WERI-Rb-1 (cell line): ENCODE measurements around the gene CALM1.

ENCODE experiments used
- DNase-seq: peaks from one replicate; pipeline ENCODE4 v3.0.0-alpha.2; 2020
- H3K27ac ChIP-seq: fragments of 250-450 bp; sonication (Bioruptor Pico); 2 replicates; pipeline ENCODE4 v1.5.1; 2020; ENCODE audit warnings: mild to moderate bottlenecking, moderate library complexity
- H3K27me3 ChIP-seq: fragments of 250-450 bp; sonication (Bioruptor Pico); 2 replicates; pipeline ENCODE4 v1.5.1; 2021; ENCODE audit warnings: mild to moderate bottlenecking, low read depth, moderate library complexity; ENCODE audit not compliant: insufficient read depth, severe bottlenecking
- H3K36me3 ChIP-seq: fragments of 250-450 bp; sonication (Bioruptor Pico); 2 replicates; pipeline ENCODE4 v1.5.1; 2020; ENCODE audit warnings: mild to moderate bottlenecking, moderate library complexity
- H3K4me3 ChIP-seq: 2 replicates; pipeline ENCODE4 v1.5.1; 2011; ENCODE audit warnings: low read depth, mild to moderate bottlenecking, control low read depth, low read length
- H3K9me3 ChIP-seq: fragments of 250-450 bp; sonication (Bioruptor Pico); 2 replicates; pipeline ENCODE4 v1.5.1; 2021; ENCODE audit warnings: mild to moderate bottlenecking, moderate library complexity; ENCODE audit not compliant: severe bottlenecking
- TF ChIP-seq, protein P1 (sequence below): IDR thresholded peaks from 2 replicates; pipeline ENCODE4 v1.5.1; 2011; ENCODE audit warnings: low read depth, mild to moderate bottlenecking, control low read depth, inconsistent platforms, low read length

CALM1 gene

GRCh38 chr14:90409209-90409730, 12.4 kb downstream of the CALM1 start:
- H3K27ac ChIP-seq: no peak overlapping the region
- DNase-seq: no peak
- TF ChIP-seq, protein P1, sequence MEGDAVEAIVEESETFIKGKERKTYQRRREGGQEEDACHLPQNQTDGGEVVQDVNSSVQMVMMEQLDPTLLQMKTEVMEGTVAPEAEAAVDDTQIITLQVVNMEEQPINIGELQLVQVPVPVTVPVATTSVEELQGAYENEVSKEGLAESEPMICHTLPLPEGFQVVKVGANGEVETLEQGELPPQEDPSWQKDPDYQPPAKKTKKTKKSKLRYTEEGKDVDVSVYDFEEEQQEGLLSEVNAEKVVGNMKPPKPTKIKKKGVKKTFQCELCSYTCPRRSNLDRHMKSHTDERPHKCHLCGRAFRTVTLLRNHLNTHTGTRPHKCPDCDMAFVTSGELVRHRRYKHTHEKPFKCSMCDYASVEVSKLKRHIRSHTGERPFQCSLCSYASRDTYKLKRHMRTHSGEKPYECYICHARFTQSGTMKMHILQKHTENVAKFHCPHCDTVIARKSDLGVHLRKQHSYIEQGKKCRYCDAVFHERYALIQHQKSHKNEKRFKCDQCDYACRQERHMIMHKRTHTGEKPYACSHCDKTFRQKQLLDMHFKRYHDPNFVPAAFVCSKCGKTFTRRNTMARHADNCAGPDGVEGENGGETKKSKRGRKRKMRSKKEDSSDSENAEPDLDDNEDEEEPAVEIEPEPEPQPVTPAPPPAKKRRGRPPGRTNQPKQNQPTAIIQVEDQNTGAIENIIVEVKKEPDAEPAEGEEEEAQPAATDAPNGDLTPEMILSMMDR: no peak
- no peaks in the 10 kb centered on the region for H3K27me3 ChIP-seq
- H3K36me3 ChIP-seq: peaks cover 10% of the 10 kb centered on the region
- H3K4me3 ChIP-seq: no peak overlapping the region
- no peaks in the 10 kb centered on the region for H3K9me3 ChIP-seq

GRCh38 chr14:90412058-90412457, 15.2 kb downstream of the CALM1 start:
- DNase-seq: no peak
- H3K4me3 ChIP-seq: no peak overlapping the region

GRCh38 chr14:90416720-90417119, 19.9 kb downstream of the CALM1 start:
- Histone ChIP-seq H3K9me3 (no peaks in the 10 kb centered on the region), H3K27me3 (no peaks in the 10 kb centered on the region), H3K27ac (no peak overlapping the region), H3K4me3 (no peak overlapping the region), H3K36me3 (no peaks in the 10 kb centered on the region)
- DNase-seq: no peak
- TF ChIP-seq, protein P1: no peak

More at GRCh38 chr14:90412058-90412457, 15.2 kb downstream of the CALM1 start:
- Histone ChIP-seq H3K27ac (no peak overlapping the region), H3K36me3 (no peaks in the 10 kb centered on the region), H3K9me3 (no peaks in the 10 kb centered on the region), H3K27me3 (no peaks in the 10 kb centered on the region)
- TF ChIP-seq, protein P1: no peak

GRCh38 chr14:90418053-90418452, 21.2 kb downstream of the CALM1 start:
- DNase-seq: no peak
- no peak overlapping the region for H3K27ac ChIP-seq
- H3K27me3 ChIP-seq: no peaks in the 10 kb centered on the region
- TF ChIP-seq, protein P1: no peak
- no peaks in the 10 kb centered on the region for H3K36me3 ChIP-seq
- H3K4me3 ChIP-seq: no peak overlapping the region
- H3K9me3 ChIP-seq: no peaks in the 10 kb centered on the region

DNA sequence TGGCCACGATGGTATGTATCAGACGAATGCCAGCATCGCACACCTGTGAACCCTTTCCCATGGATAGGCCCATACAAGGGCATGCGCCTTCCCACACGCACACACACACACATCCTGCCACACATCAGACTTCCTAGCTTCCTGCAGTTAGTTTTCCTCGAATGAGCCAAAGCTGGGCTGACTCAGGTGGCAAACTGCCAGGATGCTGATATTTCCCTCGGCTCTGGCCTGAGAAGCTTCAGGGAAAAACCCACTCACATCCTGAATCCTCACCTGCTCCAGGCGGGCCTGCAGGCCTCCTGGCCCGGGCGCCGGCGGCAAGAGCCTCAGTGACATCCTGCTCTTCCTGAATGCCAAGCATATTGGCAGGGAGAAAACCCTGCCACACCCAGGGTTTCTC, 22.4 kb downstream of the CALM1 start:
- no peaks in the 10 kb centered on the region for H3K9me3 ChIP-seq
- TF ChIP-seq, protein P1: no peak
- no peaks in the 10 kb centered on the region for H3K36me3 ChIP-seq
- H3K4me3 ChIP-seq: no peak overlapping the region
- no peak overlapping the region for H3K27ac ChIP-seq
- no peaks in the 10 kb centered on the region for H3K27me3 ChIP-seq
- DNase-seq: no peak

DNA sequence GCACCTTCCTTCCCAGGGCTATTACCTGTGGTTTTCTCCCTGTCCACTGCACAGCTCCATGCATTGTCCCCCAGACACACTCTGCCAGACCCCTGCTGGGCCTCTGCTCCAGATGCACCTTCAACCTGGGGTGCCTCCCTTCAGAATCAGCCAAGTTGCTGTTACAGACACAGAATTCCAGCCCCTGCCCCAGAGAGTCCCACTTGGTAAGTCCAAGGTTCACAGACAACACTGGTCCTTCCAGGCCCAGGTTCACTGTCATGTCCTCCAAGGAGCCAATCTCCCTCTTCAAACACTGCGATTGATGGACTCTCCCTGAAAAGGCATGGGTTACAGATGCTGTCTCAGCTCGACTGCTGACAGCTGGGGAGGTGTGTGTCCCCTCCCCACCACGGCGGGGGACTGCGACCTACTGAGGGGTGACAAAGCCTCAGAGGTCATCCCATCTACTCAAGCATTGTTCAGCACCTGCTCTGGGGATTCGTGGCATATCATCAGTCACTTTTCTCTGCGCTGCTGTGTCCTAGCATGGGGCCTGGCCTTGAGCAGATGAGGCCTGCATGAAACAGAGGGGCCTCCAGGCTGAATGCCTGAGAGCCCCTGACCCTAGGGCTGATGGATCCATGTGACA, 24.3 kb downstream of the CALM1 start:
- H3K36me3 ChIP-seq: no peaks in the 10 kb centered on the region
- no peak for DNase-seq
- TF ChIP-seq, protein P1: no peak
- H3K9me3 ChIP-seq: no peaks in the 10 kb centered on the region
- no peak overlapping the region for H3K27ac ChIP-seq
- H3K27me3 ChIP-seq: no peaks in the 10 kb centered on the region
- no peak overlapping the region for H3K4me3 ChIP-seq
